LNCaP clone FGC (cell line): Measurements from ENCODE around the gene GPBP1.
"Not testable (repeated sequence)": the region's sequence is repeated elsewhere in the genome, so short reads cannot be mapped to it uniquely, and the experiment has no call there.

Experiments
- DNase-seq: peaks from one replicate; pipeline ENCODE4 v3.0.0-alpha.2; 2011; ENCODE audit warnings: low read depth
- H3K4me3 ChIP-seq: 2 replicates; pipeline ENCODE4 v1.5.1; 2011; ENCODE audit warnings: mild to moderate bottlenecking, low read depth, low read length, control low read depth
- TF ChIP-seq, protein P1 (sequence below): IDR thresholded peaks from 2 replicates; pipeline ENCODE4 v1.5.1; 2012; ENCODE audit warnings: mild to moderate bottlenecking; ENCODE audit not compliant: control insufficient read depth, insufficient read depth; ENCODE audit errors: extremely low read depth

GPBP1 gene

DNA sequence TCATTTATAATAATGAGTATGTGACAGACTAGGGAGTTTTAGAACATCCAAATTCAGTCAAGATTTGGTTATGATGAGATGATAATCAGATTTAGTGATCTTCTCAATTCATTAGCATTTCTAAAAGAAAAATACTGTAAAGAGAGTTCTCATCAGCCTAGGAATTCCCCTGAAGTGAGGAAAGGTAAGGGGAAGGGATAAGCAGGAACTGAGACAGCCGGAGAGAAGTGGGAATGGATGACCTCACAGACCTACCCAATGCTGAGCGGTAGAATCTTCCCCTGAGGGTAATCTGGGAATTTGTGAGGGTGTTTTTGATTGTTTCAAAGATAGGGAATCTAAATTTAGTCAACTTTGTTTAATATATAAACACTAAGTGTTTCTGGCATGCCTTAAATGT lies 16.7 kb upstream of the GPBP1 start:
- no peak overlapping the region for H3K4me3 ChIP-seq
- no peak for DNase-seq
- TF ChIP-seq, protein P1, sequence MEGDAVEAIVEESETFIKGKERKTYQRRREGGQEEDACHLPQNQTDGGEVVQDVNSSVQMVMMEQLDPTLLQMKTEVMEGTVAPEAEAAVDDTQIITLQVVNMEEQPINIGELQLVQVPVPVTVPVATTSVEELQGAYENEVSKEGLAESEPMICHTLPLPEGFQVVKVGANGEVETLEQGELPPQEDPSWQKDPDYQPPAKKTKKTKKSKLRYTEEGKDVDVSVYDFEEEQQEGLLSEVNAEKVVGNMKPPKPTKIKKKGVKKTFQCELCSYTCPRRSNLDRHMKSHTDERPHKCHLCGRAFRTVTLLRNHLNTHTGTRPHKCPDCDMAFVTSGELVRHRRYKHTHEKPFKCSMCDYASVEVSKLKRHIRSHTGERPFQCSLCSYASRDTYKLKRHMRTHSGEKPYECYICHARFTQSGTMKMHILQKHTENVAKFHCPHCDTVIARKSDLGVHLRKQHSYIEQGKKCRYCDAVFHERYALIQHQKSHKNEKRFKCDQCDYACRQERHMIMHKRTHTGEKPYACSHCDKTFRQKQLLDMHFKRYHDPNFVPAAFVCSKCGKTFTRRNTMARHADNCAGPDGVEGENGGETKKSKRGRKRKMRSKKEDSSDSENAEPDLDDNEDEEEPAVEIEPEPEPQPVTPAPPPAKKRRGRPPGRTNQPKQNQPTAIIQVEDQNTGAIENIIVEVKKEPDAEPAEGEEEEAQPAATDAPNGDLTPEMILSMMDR, result no peak

DNA sequence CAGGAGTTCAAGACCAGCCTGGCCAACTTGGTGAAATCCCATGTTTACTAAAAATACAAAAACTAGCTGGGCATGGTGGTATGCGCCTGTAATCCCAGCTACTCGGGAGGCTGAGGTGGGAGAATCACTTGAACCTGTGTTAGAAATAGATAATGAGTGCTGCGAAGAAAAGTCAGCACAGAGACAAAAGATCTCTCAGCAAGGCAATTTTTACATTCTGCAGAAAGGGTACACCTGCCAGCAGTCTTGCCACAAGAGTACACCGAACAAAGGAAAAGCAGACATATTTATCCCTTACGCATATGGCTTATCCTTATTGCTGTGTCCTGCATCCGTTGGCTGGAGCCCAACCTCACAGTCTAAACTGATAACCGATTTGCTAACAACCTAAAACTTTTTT lies 16.2 kb upstream of the GPBP1 start:
- DNase-seq, result no peak
- TF ChIP-seq, protein P1, result no peak
- H3K4me3 ChIP-seq, result no peak overlapping the region

DNA sequence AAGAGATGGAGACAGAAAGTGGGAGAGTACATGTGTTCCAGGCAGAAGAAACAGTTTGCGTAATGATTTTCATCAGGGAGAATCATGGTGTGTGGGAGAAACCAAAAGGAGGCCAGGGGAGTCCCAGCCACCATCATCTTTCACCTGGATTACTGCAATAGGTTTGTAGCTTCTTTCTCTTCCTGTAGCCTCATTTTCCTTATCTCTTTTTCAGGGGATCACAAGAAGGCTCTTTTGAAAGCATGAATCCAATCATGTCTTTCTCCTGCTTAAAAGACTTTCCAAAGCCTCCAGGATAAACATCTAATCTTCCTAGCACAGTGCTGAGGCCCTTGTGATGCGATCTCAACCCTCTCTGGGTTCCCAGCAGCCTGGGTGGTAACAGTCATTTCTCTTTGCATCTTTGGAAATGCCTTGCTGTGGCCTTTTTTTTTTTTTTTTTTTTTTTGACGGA lies 10.3 kb upstream of the GPBP1 start:
- no peak overlapping the region for H3K4me3 ChIP-seq
- no peak for DNase-seq
- TF ChIP-seq, protein P1, result no peak

DNA sequence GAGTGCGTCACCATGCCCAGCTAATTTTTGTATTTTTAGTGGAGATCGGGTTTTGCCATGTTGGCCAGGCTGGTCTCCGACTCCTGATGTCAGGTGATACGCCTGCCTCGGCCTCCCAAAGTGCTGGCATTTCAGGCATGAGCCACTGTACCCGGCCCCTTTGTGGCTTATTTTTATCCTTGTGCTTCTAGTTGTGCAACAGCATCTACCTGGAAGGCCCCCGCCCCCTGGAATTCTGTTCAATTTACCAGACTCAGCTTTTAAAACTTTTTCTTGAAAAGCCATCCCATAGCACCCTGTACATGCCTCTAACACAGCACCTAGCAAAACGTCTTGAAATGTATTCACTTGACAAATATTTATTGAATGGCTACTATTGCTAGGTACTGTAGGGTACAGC lies 9.7 kb upstream of the GPBP1 start:
- no peak for DNase-seq

DNA sequence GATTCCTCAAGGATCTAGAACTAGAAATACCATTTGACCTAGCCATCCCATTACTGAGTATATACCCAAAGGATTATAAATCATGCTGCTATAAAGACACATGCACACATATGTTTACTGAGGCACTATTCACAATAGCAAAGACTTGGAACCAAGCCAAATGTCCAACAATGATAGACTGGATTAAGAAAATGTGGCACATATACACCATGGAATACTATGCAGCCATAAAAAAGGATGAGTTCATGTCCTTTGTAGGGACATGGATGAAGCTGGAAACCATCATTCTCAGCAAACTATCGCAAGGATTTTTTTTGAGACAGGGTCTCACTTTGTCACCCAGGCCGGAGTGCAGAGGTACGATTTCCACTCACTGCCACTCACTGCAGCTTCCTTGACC lies 8.7 kb upstream of the GPBP1 start:
- not testable (repeated sequence) for DNase-seq, H3K4me3 ChIP-seq

More for the DNA sequence above, 9.7 kb upstream of the GPBP1 start:
- no peak overlapping the region for H3K4me3 ChIP-seq
- TF ChIP-seq, protein P1, result no peak

DNA sequence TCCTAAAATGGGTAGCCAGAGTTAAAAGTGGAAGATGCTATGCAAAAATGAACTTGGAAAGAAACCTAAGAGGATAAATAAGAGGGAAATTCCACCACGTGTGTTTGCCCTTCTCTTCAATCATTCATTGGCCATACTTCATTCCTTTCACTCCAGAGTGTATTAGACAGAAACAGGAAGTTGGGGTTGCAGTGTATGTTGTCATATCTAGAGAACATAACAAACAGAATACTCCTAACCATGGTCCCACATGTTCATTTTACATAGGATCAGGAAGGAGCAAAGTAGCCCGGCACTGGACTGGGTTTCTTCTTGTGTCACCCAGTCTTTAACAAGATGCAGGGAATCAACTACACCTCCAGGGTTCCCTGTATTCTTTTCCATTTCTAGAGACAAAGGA lies 7.6 kb upstream of the GPBP1 start:
- H3K4me3 ChIP-seq, result no peak overlapping the region
- DNase-seq, result no peak
- TF ChIP-seq, protein P1, result no peak

DNA sequence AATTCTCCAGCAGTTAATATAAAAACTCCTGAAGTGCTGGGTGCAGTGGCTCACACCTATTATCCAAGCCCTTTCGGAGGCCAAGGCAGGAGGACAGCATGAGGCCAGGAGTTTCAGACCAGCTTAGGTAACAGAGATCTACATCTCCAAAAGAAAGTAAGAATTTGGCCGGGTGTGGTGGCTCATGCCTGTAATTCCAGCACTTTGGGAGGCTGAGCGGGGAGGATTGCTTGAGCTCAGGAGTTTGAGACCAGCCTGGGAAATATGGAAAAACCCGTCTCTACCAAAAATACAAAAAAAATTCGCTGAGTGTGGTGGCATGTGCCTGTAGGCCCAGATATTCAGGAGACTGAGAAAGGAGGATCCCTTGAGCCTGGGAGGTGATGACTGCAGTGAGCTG lies 6.7 kb upstream of the GPBP1 start:
- H3K4me3 ChIP-seq, result no peak overlapping the region
- TF ChIP-seq, protein P1, result no peak
- no peak for DNase-seq

DNA sequence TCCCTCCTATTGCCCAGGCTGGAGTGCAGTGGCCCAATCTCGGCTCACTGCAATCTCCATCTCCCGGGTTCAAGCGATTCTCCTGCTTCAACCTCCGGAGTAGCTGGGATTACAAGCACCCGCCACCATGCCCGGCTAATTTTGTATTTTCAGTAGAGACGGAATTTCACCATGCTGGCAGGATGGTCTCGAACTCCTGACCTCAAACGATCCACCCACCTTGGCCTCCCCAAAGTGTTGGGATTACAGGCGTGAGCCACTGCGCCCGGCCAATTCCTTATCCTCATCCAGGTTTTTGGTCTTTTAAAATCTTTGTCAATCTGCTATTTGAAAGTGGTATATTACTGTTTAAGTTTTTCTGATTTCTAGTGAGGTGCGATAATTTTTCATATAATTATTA lies 3.7 kb upstream of the GPBP1 start:
- not testable (repeated sequence) for H3K4me3 ChIP-seq, DNase-seq
